DMS 273 (cell line): Measurements from ENCODE around the gene ATXN1.
A peak's percentile ranks its signal among the peaks of the same experiment; 100 is the strongest.
"Not testable (repeated sequence)": the region's sequence is repeated elsewhere in the genome, so short reads cannot be mapped to it uniquely, and the experiment has no call there.

Experiments
- DNase-seq: peaks from one replicate; lab custom pipeline; 2025; ENCODE audit not compliant: unreplicated experiment; lab: John Stamatoyannopoulos, UW

ATXN1 gene

GRCh38 chr6:16704401-16705045 lies 56.7 kb downstream of the ATXN1 start:
- no peak for DNase-seq

- not testable (repeated sequence) for DNase-seq
Measured at GRCh38 chr6:16702627-16703378, 58.5 kb downstream of the ATXN1 start.

GRCh38 chr6:16700916-16701234 lies 60.4 kb downstream of the ATXN1 start:
- no peak for DNase-seq

GRCh38 chr6:16700202-16700915 lies 60.9 kb downstream of the ATXN1 start:
- DNase-seq, result no peak

GRCh38 chr6:16698997-16699868 lies 62.0 kb downstream of the ATXN1 start:
- peak; percentile 9 for DNase-seq

GRCh38 chr6:16698162-16698533 lies 63.1 kb downstream of the ATXN1 start:
- no peak for DNase-seq

- DNase-seq, result no peak
Measured at GRCh38 chr6:16697437-16698161, 63.7 kb downstream of the ATXN1 start.

GRCh38 chr6:16696496-16696895 lies 64.8 kb downstream of the ATXN1 start:
- no peak for DNase-seq

- DNase-seq, result no peak
Measured at GRCh38 chr6:16694781-16695578, 66.3 kb downstream of the ATXN1 start.

GRCh38 chr6:16691324-16691723 lies 69.9 kb downstream of the ATXN1 start:
- no peak for DNase-seq

- no peak for DNase-seq
Measured at GRCh38 chr6:16690608-16691142, 70.6 kb downstream of the ATXN1 start.

GRCh38 chr6:16689788-16690607 lies 71.3 kb downstream of the ATXN1 start:
- no peak for DNase-seq

- DNase-seq, result no peak
Measured at GRCh38 chr6:16688984-16689636, 72.2 kb downstream of the ATXN1 start.

GRCh38 chr6:16688436-16688835 lies 72.8 kb downstream of the ATXN1 start:
- DNase-seq, result no peak

GRCh38 chr6:16687045-16687444 lies 74.2 kb downstream of the ATXN1 start:
- peak; percentile 53 for DNase-seq

- no peak for DNase-seq
Measured at GRCh38 chr6:16684896-16685554, 76.2 kb downstream of the ATXN1 start.

- no peak for DNase-seq
Measured at GRCh38 chr6:16684195-16684689, 77.0 kb downstream of the ATXN1 start.
